Neural progenitor cell (in vitro differentiated cells): ENCODE results near the gene HES4.

ENCODE experiments used
- CTCF ChIP-seq: fragments of 200-600 bp; sonication (generic); IDR thresholded peaks from 2 replicates; pipeline ENCODE4 v1.5.1; 2017; ENCODE audit warnings: antibody characterized with exemption, mild to moderate bottlenecking
- EZH2 ChIP-seq: fragments of 200-600 bp; sonication (generic); IDR thresholded peaks from 2 replicates; pipeline ENCODE4 v1.6.1; 2017; ENCODE audit warnings: antibody characterized with exemption, mild to moderate bottlenecking, moderate library complexity
- EZH2phosphoT487 ChIP-seq: fragments of 200-600 bp; sonication (generic); IDR thresholded peaks from 2 replicates; pipeline ENCODE4 v1.6.1; 2017; ENCODE audit warnings: antibody characterized with exemption

- TF ChIP-seq CTCF (no peak), EZH2 (no peak), EZH2phosphoT487 (no peak)
These were observed 14.8 kb downstream of the HES4 start for GRCh38 chr1:985126-985525.
